Activated CD8-positive, alpha-beta memory T cell treated with anti-CD3 and anti-CD28 coated beads, Interleukin-2, amount 50 U/mL, for 1 hour (primary cell): Measurements from ENCODE around the gene ANKRD42.
"Not testable (repeated sequence)": the region's sequence is repeated elsewhere in the genome, so short reads cannot be mapped to it uniquely, and the experiment has no call there.

Experiments used
- DNase-seq: peaks from one replicate; pipeline ENCODE4 v3.0.0-alpha.2; 2020; ENCODE audit errors: extremely low read depth

Gene ANKRD42

GRCh38 chr11:83172551-83172950 lies 21.0 kb upstream of the ANKRD42 start:
- DNase-seq = no peak

- DNase-seq = no peak
These were observed 19.5 kb upstream of the ANKRD42 start for GRCh38 chr11:83174008-83174407.

- no peak for DNase-seq
These were observed 17.7 kb upstream of the ANKRD42 start for GRCh38 chr11:83175815-83176214.

DNA sequence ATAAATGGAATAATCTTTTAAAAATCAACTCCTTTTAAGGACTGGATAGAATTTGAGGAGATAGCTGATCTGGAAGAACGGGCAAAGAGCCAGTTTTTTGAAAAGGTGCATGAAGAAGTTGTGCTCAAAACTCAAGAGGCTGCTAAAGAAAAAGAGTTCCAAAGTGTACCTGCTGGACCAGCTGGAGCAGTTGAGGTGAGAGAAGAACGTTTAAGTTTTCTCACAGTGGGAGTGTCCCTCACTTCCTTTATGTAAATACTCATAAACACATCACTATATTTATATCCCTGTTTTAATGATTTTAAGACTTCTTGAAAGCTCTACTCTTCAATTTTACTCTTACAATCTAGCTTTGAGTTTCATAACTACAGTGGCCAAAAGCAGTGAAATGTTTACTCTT lies 11.7 kb upstream of the ANKRD42 start:
- DNase-seq = no peak

GRCh38 chr11:83185767-83186166 lies 7.7 kb upstream of the ANKRD42 start:
- DNase-seq = no peak

- no peak for DNase-seq
These were observed 6.0 kb upstream of the ANKRD42 start for GRCh38 chr11:83187465-83187864.

DNA sequence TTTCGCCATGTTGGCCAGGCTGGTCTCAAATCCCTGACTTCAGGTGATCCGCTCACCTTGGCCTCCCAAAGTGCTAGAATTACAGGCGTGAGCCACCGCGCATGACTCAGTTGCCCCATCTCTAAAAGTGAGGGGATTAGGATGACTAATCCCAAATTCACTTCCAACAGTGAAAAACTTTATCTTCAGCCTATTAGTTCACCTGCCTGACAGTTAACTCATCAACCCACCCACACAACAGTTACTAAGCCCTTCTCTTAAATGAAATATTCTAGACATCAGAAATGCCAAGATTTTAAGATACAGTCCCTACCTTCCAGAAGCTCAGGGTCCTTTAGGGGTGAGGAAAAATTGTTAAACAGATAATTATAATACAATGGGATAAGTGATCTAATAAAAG lies 2.0 kb upstream of the ANKRD42 start:
- no peak for DNase-seq

DNA sequence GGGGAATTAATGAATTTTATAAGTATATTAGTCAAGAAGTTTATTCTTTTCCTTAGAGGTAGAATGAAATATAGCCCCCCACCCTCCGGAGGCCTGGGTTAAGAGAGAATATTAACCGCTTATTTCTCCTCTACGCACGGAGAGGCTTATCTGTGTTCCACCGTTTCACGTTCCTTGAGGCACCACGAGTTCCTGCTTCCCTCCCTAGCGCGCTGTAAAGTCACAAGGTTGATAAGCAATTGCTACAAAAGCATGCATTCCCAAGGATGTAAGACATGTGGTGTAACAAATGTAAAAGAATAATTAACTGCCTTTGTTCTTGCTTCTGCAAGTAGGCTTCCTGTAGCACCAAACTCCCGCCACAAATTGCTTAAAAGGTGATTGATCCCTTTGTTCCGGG lies 1.5 kb upstream of the ANKRD42 start:
- DNase-seq = no peak

DNA sequence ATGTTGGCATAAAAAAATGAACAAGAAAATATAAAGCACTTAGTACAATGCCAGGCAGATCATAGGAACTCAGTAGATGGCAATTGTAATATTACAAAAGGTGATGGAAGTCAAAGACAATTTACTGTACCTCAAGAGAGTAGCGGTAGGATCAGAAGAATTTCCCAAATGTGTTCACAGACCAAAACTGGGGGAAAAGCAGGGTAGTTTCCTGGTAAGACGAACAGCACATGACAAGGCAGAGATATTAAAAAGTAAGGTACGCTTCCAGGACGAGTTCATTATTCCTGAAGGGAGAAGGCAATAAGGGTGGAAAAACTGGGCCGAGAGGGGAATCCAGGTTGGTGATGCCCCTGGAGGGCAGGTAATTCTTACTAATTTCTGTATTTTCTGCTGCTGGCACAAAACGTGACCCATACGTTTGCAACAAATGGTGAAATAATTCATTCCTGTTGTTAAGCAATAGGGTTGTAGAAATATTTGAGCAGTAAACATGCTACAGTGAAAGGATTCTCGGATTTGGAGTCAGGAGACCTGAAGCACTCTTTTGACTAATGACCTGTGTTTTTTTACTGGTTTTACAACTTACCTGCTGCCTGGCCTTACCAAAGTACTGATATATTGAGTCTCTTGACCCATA lies 786 bp upstream of the ANKRD42 start:
- DNase-seq = no peak

GRCh38 chr11:83194281-83195142 lies 1.0 kb downstream of the ANKRD42 start:
- DNase-seq = peak; percentile 22

DNA sequence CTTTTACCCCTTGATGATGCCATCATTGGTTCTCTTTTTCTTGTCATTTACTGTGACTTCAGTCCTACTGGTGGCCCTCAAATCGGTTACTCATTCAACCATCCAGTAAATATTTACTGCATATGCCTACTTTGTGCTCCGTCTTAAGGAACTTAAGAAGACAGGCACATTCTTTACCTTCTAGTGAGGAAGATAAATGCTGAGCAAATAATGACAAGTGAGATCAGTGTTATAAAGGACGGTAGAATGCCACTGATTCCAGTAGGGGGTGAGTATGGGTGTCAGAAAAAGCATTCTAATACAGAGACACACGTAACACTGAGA lies 1.6 kb downstream of the ANKRD42 start:
- DNase-seq = no peak

- no peak for DNase-seq
These were observed 2.1 kb downstream of the ANKRD42 start for GRCh38 chr11:83195649-83196048.

- no peak for DNase-seq
These were observed 6.5 kb downstream of the ANKRD42 start for GRCh38 chr11:83200035-83200434.

GRCh38 chr11:83205608-83206185 lies 12.2 kb downstream of the ANKRD42 start:
- no peak for DNase-seq

- DNase-seq = no peak
These were observed 12.7 kb downstream of the ANKRD42 start for GRCh38 chr11:83206221-83206620.

- DNase-seq = not testable (repeated sequence)
These were observed 13.4 kb downstream of the ANKRD42 start for GRCh38 chr11:83206771-83207382.

- DNase-seq = no peak
These were observed 25.6 kb downstream of the ANKRD42 start for GRCh38 chr11:83219095-83219494.

GRCh38 chr11:83220260-83220659 lies 26.7 kb downstream of the ANKRD42 start:
- DNase-seq = no peak

DNA sequence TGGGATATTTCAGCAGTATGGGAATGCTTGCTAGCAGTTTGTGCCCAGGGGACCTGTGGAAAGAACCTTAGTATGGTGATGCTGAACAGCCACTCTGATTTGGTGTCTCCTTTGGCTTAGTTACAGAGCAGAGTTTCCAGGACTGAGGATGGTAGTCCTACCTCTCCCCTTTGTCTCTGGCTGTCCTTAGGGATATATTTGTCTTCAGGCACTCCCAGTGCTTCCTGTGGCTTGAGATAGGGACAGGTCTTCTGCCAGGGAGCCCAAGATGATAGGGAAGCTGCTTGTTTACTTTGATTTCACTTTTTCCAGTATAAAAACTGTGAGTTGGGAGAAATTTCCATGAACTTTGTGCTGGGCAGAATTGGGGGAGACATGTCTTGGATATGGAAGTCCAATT lies 28.2 kb downstream of the ANKRD42 start:
- DNase-seq = no peak

DNA sequence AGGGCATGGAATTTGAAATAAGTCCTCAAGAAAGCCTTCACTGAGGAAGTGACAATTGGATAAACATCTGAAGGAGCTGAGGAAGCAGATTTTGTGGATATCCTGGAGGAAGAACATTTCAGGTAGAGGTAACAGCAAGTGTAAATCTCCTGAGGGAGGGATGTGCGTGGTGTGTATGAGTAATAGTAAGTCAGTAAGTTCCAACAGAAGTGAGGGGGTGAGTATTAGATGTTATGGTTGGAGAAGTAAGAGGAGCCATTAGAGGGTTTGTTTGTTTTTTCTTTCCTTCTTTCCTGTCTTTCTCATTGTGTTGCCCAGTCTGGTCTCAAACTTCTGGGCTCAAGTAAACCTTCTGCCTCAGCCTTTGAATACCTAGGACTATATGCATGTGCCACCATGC lies 29.0 kb downstream of the ANKRD42 start:
- no peak for DNase-seq

GRCh38 chr11:83223457-83223856 lies 29.9 kb downstream of the ANKRD42 start:
- DNase-seq = no peak

- DNase-seq = no peak
These were observed 42.3 kb downstream of the ANKRD42 start for GRCh38 chr11:83235825-83236224.

DNA sequence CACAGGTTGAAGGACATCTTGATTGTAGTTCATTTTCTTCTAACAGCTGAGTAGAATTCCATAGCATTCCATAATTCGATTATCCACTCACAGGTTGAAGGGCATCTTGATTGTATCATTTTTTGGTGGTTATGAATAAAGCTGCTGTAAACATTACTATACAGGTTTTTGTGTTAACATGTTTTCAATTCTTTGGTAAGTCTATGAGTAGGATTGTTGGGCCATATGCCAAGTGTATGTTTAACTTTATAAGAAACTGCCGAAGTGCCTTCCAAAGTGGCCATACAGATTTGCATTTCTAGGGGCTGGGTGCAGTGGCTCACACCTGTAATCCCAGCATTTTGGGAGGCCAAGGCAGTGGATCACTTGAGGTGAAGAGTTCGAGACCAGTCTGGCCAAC lies 44.6 kb downstream of the ANKRD42 start:
- no peak for DNase-seq
